OCI-M1 (cell line): Measurements from ENCODE around the gene APLF.
"Not testable (repeated sequence)": the region's sequence is repeated elsewhere in the genome, so short reads cannot be mapped to it uniquely, and the experiment has no call there.

Experiments used
- DNase-seq: peaks from one replicate; lab custom pipeline; 2025; lab: John Stamatoyannopoulos, UW

The APLF gene

DNA sequence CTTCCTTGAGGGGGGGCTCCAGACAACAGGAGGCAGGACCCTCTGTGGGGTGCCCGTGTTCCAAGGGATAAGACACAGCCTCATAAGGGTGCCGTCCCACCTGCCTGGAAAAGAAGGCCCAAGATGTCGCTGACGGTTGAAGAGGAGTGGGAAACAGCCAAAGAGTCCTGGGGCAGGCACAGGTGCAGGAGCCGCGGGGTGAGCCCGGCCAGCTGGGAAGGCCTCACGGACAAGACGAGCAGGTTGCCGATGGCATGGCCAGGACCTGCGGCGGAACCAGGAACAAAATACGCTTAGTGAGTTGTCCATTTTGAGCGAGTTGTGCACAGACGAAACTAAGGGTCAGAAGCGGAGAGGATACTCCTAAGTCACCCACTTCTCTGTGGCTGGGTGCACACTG, 61.8 kb downstream of the APLF start:
- not testable (repeated sequence) for DNase-seq

DNA sequence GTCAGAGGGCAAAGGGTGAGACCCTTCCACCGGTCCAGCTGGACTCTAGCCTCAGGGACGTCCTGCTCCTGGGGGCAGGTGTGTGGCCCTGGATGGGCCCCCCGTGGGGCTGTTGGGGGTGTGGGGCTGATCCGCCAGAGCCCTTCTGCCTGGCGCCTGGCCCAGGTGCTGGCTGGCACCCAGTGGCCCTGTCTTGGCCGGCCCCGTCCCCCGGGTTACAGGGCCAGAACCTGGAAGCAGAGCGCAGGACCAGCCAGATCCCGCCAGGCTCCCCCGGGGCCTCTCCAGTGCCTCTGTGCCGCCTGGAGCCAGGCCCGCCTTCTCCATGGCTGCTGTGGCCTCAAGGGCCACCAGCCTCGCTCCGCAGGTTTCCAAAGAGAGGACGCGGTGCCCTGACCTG, 62.3 kb downstream of the APLF start:
- DNase-seq: not testable (repeated sequence)

DNA sequence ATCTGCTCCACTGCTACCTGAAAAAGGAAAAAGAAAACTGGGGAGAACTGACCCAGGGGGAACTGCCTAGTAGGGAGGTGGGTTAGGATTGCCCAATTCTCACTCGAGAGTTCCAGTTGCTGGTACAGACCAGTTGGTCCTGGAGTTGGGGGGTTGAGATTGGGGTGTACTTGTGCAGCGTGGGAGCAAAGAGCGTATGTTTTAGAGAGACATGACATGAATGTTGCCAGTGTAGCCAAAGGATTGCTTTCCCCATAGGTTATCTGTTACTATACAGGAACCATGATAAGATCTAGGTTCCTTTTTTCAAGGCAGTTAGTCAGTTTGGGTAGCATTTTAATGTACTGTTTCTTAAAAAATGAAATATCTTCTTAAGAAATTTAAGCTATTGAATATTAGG, 68.6 kb downstream of the APLF start:
- DNase-seq: peak; percentile 65

DNA sequence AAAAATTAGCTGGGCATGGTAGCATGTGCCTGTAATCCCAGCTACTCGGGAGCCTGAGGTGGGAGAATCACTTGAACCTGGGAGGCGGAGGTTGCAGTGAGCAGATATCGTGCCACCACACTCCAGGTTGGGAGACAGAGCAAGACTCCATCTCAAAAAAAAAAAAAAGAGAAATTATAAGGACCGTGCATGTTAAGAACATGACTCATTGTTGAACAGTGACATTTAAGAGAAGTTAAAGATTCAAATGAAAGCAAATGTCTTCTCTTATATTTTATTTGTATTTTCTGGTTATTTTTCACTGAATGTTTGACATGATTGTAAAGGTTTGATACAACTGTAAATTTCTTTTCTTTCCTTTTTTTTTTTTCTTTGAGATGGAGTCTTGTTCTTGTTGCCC, 69.6 kb downstream of the APLF start:
- DNase-seq: no peak

DNA sequence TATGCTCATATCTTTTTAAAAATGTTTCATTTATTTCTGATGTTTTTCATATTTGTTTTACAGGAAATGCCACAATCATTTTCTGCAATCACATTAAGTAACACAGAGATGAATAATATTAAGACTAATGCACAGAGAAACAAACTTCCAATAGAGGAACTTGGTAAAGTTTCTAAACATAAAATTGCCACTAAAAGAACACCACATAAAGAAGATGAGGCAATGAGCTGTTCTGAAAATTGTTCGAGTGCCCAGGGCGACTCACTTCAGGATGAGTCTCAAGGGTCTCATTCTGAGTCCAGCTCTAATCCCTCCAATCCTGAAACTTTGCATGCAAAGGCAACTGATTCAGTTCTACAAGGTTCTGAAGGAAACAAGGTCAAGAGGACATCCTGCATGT, 70.4 kb downstream of the APLF start:
- no peak for DNase-seq

DNA sequence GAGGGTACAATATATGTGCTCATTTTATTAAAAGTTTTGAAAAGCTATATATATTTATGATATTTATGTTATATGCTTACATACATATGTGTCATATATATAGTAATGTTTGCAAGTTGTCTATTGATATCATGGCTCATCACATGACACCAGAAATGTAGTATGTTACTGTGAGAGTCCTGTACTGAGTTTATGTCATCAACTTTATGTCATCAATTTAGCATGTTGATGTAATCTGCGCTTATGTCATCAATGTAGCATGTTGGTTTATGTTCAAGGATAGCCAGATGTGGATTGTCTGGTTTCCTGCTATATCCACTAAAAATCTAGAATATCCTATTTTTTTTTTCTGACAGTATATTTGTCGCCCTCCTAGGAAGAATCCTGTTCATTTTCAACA, 77.4 kb downstream of the APLF start:
- DNase-seq: no peak

DNA sequence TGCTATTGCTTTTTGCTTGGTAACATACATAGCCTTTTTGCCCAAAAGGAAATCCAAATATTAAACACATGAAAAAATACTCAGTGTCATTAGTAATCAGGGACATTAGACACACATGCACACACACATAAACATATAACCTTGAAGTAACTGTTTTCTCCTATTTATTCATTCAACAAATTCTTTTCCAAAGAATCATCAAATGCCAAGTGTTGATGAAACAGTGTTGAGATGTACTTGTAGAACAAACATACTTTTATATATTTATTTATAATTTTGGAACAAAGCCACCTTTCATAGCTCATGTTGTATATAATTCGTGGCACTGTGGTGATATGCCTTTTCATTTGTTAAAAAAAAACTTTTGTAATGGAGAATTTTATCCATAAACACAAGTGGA, 81.0 kb downstream of the APLF start:
- no peak for DNase-seq

DNA sequence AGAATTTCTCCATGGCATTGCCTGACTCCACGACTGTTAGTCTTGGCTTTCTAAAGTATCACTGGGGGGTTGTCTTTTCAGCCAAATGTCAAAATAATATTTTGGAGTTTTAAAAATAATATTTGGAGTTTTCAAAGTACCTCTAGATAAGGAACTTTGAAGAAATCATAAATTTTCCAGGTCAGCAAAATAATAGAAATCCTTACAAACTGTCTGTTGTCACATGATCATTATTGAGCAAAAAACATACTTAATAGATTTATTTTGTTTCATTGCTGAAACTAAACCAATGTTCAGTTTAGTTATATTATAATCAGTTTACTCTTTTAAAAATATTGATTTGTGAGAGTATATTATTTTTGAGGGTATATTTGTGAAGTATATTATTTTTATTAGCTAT, 85.7 kb downstream of the APLF start:
- no peak for DNase-seq

DNA sequence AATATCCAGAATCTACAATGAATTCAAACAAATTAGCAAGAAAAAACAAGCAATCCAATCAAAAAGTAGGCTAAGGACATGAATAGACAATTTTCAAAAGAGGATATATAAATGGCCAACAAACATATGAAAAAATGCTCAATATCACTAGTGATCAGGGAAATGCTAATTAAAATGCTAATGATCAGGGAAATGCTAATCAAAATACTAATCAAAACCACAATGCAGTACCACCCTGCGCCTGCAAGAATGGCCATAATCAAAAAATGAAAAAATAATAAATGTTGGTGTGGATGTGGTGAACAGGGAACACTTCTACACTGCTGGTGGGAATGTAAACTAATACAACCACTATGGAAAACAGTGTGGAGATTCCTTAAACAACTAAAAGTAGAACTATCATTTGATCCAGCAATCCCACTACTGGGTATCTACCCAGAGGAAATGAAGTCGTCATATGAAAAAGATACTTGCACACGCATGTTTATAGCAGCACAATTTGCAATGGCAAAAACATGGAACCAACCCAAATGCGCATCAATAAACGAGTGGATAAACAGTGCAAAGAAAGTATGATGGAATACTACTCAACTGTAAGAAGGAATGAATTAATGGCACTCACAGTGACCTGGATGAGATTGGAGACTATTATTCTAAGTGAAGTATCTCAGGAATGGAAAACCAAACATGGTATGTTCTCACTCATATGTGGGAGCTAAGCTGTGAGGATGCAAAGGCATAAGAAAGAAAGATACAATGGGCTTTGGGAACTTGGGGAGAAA, 88.2 kb downstream of the APLF start:
- DNase-seq: not testable (repeated sequence)

DNA sequence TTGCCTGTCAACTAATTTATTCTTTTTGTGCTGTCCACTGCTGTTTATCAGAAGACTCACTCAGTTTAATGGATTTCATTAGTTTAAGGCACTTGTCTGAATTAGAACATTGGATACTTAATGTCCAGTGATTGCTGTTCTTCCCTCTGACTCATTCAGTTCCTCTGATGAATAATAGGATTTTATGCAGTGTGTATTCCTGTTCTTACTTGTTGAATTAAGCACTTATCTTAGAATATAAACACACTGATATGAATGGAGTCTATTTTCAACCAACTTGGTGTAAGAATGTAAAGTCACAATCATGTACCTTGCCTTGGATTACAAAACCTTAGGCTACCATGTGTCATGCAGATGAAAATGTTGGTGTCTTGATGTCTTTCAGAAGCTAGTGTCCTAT, 89.0 kb downstream of the APLF start:
- DNase-seq: no peak

DNA sequence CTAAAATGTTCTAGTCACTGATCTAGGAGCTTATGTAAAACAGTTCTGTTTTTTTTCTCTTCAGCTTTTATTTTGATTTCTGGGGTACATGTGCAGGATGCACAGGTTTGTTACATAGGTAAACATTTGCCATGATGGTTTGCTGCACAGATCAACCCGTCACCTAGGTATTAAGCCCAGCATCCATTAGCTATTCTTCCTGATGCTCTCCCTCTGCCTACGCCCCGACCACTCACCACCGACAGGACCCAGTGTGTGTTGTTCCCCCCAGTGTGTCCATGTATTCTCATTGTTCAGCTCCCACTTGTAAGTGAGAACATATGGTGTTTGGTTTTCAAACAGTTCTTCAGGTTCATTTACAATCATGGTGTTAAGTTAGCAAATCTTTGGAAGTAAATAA, 91.2 kb downstream of the APLF start:
- no peak for DNase-seq

DNA sequence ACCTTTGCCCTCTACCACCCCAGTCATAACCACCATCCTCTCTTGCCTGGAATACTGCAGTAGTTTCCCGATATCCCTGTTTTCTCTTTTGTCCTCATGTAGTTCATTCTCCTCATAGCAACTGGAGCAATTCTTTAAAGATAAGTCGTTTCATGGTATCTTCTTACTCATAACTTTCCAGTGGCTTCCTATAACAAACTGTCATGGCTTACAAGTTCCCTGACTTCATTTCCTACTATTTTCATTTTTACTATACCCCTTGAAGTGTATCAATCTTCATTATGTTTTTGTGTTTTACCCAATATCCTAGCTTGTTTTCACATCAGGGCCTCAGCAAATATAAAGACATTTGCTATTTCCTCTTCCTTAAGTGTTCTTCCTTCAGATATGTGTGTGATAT, 92.3 kb downstream of the APLF start:
- DNase-seq: no peak

DNA sequence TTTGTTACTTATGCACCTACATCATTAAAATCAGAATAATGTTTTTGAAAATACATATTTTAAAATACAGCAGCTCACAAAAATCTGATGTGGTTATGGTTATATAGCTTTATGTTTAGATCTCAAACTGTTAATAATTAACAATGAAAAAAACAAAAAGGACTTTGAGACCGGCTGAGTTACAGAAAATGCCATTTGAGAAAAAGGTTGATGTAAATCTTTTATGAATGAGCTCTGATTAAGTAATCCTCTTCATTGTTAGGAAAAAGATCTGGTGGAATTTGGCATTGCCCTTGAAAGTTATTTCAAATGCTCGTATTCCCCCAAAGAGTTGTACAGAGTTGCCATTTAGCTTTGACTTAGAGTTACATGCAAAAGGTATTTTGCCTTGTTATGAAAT, 93.2 kb downstream of the APLF start:
- no peak for DNase-seq

DNA sequence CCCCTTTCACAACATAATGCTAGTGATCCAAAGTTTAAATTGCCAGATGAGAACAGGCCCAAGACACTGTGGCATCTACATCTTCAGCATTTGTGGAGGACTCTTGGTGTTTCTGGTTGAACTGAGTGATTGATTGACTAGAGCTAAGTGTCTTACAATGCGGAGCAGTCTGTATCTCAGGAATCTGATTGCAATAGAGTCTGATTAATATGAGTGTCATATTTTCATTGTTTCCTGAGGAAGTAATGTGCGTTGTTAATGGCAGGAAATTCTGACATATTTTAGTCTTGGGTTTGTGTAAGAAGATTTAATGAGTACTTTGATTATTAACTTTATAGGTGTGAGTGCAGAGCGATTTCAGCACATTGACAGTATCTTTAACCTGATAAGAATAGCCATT, 94.0 kb downstream of the APLF start:
- no peak for DNase-seq

DNA sequence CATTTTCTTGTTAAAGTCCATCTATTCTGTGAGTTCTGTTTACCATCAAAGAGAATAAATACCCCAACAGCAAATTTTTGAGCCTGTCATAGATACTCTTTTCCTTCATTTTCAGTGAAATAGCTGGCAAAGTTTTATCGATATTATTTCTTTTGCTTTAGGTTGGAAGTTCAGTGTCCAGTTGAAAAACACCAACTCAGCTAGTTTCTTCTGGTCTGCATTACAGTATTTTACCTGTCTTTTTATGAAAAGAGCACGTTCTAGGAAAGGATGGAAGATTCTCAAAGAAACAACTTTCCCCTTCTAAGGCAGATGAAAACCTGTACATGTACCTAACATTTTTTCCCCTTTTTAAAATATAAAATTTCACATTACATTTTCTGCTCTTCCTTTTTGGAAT, 95.5 kb downstream of the APLF start:
- DNase-seq: no peak

DNA sequence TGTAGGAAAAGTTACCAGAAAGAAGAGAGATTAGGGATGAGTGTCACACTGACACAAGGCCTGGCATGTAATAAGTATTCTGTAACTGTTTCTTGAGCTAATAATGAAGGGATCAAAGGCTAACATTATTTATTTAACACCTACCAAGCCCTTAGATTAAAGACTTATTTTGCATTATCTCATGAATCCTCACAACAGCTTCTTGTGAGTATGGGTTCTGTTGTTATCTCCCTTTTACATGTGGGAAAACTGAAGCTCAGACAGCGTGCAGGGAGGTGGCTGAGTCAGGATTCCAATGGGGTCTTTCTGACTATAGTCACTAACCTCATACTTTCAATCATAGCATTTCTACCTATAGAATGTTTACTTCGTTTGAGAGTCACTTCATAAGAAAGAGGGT, 97.0 kb downstream of the APLF start:
- DNase-seq: peak; percentile 62

DNA sequence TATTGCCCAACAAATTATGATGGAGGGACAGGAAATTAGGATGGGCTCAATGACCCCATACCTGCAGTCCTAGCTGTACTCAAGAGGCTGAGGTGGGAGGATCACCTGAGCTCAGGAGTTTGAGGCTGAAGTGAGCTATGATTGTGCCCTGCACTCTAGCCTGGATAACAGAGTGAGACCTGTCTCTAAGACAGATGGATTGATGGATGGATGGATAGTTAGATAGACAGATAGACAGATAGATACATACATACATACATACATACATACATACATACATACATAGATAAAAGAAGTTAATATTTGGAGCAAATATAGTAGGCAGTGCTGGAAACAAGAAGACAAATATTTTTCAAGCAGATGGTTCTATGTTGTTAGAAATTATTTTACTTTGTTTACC, 97.9 kb downstream of the APLF start:
- no peak for DNase-seq

DNA sequence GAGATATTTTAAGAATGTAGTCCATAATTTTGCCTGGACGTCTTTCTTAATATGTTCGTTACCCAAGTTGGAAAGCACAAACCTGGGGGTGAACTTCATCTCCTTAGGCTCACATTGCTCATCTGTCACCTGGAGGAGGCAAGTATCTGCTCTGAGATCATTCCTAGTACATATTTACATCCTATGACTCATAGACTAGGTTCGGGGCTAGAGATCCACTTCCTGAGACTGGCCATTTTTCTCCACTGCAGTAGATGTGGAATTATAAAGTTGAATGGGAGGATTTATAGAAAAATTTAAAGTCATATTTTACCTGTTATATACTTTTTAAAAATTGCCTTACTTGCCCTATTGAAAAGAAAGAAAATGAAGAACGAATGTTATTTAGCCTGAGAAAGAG, 98.5 kb downstream of the APLF start:
- DNase-seq: no peak

DNA sequence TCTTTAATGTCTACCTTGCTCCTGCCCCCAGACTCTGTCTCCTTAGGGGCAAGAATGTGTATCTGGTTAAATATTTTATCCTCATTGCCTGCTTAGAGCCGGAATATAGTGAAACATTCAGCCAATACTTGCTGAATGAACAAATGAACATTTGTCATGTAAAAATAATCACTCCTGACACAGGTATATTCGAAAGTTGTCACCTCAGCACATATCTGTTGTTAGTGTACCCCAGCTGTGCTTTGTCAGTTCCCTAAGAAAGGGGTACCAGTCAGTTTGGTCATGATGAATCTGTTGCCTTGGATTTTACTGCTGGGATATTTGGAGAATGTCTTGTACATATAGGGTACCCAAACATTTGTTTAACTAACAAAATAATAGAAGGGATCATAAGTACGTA, 99.0 kb downstream of the APLF start:
- no peak for DNase-seq

DNA sequence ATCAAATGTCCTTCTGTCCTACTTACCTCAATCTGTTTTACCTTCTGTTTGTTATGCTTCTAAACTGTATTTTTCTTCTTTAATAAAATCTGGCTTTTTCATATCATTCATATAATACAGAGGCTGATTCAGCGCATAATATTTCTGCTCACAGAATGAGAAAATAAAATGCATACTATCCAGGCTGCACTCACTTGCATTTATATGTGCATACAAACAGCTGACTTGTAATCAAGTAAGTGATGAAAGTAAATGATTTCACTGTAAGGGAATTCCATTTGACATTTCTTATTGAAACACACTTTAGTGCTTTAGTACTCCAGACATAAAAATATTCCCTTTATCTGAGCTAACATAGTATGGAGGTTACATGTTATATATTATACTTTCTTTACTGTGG, 100.7 kb downstream of the APLF start:
- no peak for DNase-seq

DNA sequence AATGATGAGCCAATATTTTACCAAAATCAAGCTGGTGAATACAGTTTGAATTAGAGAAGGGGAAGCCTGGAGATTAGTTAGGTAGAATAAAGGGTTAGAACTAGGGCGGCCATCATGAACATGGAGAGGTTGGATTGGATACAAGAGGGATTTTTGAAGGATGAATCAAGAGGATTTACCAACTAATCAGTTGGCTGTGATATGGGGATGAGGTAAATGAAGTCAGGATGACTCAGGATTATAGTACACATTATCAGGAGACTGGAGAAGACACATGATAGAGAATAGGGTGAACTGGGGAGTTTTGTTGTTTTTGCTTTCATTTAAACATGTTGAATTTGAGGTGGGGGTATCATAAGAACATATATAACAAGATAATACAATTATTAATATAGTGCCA, 102.2 kb downstream of the APLF start:
- DNase-seq: no peak

DNA sequence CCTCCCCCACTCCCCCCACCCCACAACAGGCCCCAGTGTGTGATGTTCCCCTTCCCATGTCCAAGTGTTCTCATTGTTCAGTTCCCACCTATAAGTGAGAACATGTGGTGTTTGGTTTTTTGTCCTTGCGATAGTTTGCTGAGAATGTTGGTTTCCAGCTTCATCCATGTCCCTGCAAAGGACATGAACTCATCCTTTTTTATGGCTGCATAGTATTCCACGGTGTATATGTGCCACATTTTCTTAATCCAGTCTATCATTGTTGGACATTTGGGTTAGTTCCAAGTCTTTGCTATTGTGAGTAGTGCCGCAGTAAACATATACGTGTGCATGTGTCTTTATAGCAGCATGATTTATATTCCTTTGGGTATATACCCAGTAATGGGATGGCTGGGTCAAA, 103.0 kb downstream of the APLF start:
- not testable (repeated sequence) for DNase-seq

DNA sequence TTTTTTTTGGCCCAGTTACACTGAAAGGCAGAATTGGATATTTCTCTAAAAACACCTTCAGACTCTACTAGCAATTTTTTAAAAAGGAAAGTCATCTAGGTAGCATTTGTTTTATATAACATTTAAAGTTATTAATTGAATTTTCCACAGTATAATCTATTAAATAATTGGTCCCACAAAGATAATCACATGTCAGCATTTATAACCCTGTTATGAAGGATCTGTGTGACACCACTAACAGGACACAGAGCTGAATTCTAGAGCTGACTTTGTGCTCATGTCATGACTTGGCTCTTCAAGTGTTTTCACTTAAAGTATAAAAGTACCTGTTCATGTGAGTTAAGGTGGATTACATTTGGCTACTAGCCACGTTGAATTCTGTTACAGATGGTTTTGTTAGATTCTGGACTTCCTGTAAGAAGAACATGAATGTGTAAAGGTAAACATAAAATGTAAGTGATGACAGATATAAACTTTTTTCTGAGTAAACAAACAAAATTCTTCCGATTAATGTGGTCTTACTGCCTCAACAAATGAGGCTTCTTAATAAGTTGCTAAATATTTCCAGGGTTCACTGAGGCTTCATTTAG, 106.9 kb downstream of the APLF start:
- DNase-seq: no peak

DNA sequence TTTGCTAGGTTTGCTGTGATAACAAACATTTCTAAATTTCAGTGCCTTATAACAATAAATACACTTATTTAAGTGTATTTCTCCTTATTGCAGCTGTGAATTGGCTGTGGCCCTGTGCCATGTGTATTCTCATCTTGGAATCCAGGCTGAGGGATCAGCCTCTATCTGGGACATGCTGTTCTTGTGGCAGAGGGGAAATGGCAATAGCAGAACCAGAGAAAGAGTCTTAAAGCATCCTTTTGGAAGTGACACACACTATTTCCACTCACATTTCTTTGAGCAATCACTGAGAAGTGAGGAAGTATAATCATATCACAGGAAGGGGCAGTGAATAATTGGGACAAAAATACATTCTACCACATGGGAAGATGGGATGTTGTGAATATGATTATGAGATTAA, 109.8 kb downstream of the APLF start:
- DNase-seq: no peak
